Stimulated activated CD4-positive, alpha-beta T cell treated with anti-CD3 and anti-CD28 coated beads, Interleukin-2, amount 100 ng/mL, for 4 hours (primary cell): ENCODE results near the gene LRRC4B.
"Not testable (repeated sequence)": the region's sequence is repeated elsewhere in the genome, so short reads cannot be mapped to it uniquely, and the experiment has no call there.

Experiments used
- DNase-seq: peaks from one replicate; pipeline ENCODE4 v3.0.0-alpha.2; 2020; ENCODE audit warnings: low read depth

LRRC4B gene

GRCh38 chr19:50486823-50487515 lies 81.3 kb downstream of the LRRC4B start:
- peak; percentile 14 for DNase-seq

GRCh38 chr19:50485284-50485955 lies 82.8 kb downstream of the LRRC4B start:
- DNase-seq, result no peak

- DNase-seq, result no peak
Observed at GRCh38 chr19:50482916-50483315, 85.3 kb downstream of the LRRC4B start.

GRCh38 chr19:50482271-50482855 lies 85.9 kb downstream of the LRRC4B start:
- no peak for DNase-seq

GRCh38 chr19:50481351-50482149 lies 86.7 kb downstream of the LRRC4B start:
- DNase-seq, result no peak

GRCh38 chr19:50480281-50481111 lies 87.7 kb downstream of the LRRC4B start:
- DNase-seq, result no peak

GRCh38 chr19:50479761-50480251 lies 88.4 kb downstream of the LRRC4B start:
- DNase-seq, result no peak

- DNase-seq, result no peak
Observed at GRCh38 chr19:50478901-50479715, 89.1 kb downstream of the LRRC4B start.

GRCh38 chr19:50477751-50478515 lies 90.3 kb downstream of the LRRC4B start:
- DNase-seq, result no peak

- no peak for DNase-seq
Observed at GRCh38 chr19:50476907-50477238, 91.4 kb downstream of the LRRC4B start.

- DNase-seq, result peak; percentile 89
Observed at GRCh38 chr19:50476224-50476906, 91.9 kb downstream of the LRRC4B start, which contains the start of the genes EMC10 and GARIN5A. TSS of gene EMC10 (plus strand) at chr19:50476507. CDS start at chr19:50476545, 38 bp downstream. TSS of gene GARIN5A (minus strand) at chr19:50476848. CDS start at chr19:50476388, 460 bp downstream.

GRCh38 chr19:50475736-50476223 lies 92.5 kb downstream of the LRRC4B start:
- DNase-seq, result no peak

GRCh38 chr19:50475101-50475568 lies 93.1 kb downstream of the LRRC4B start:
- DNase-seq, result no peak

- DNase-seq, result not testable (repeated sequence)
Observed at GRCh38 chr19:50473336-50473735, 94.9 kb downstream of the LRRC4B start.

- no peak for DNase-seq
Observed at GRCh38 chr19:50468818-50469217, 99.4 kb downstream of the LRRC4B start.

GRCh38 chr19:50467566-50467965 lies 100.7 kb downstream of the LRRC4B start:
- no peak for DNase-seq
